GM19351 (cell line): ENCODE results near the gene USP3.

Experiments used
- ATAC-seq: cut with Tn5 transposase; IDR thresholded peaks from one replicate; pipeline ENCODE4 v1.9.1; 2021; ENCODE audit warnings: mild to moderate bottlenecking, moderate library complexity; ENCODE audit not compliant: unreplicated experiment

USP3 gene

GRCh38 chr15:63504247-63504978 lies at the start of gene USP3:
USP3 (plus strand) TSS chr15:63504593; CDS start chr15:63504740, 147 bp downstream.
- ATAC-seq, result peak; percentile 47

DNA sequence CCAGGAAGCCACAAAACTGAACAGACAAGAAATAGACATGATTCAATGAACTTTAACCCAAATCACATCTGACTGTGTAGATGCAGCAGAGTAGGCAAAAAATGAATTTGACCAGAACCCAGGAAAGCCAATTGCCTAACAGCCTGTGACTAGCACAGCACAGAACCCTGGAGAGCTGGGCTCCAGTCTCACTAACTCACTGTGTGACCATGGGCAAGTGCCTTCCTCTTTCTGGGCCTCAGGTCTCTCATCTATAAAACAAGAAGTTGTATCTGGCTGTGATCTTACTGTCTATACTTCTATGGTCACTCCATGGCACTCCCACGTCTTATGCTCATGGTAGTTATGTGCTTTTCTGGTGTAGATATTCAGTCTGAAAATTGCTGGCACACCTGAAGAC lies 48.1 kb upstream of the USP3 start:
- no peak for ATAC-seq

- no peak for ATAC-seq
These were observed 47.0 kb upstream of the USP3 start for GRCh38 chr15:63457379-63457778.

DNA sequence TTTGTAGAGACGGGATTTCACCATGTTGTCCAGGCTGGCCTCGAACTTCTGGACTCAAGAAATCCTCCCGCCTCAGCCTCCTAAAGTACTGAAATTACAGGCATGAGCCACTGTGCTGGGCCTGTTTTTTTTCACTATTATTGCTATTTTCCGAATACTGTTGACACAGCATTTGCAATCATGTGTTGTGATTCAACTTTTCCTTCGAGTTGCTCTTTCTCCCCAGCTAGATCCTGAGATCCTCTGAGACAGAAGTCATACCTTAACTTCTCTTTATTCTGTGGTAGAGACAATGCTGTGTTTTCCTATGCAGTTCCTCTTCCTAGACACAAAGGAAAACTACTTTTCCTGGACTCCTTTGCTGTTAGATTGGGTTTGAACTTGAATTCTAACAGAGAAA lies 46.4 kb upstream of the USP3 start:
- no peak for ATAC-seq

GRCh38 chr15:63458794-63459395 lies 45.5 kb upstream of the USP3 start:
- no peak for ATAC-seq

GRCh38 chr15:63460210-63461155 lies 43.9 kb upstream of the USP3 start:
- no peak for ATAC-seq

GRCh38 chr15:63461230-63461985 lies 43.0 kb upstream of the USP3 start:
- ATAC-seq, result no peak

DNA sequence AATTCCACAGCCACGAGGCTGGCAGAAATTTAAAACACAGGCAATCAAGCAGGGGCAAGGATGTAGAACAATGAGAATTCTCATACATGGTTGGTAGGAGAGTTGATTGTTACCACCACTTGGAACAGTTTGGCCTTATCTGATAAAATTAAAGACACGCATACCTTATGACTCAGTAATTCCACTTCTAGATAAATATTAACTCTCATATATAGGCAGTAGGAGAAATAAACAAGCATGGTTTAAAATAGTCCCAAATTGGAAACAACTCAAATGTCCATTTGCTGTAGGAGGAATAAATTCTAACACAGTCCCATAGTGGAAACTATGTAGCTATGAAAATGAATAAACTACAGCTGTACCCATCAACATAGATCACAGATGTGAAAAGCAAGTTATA lies 42.3 kb upstream of the USP3 start:
- no peak for ATAC-seq

- ATAC-seq, result no peak
These were observed 41.4 kb upstream of the USP3 start for GRCh38 chr15:63463036-63463435.

GRCh38 chr15:63463793-63464192 lies 40.6 kb upstream of the USP3 start:
- ATAC-seq, result no peak

DNA sequence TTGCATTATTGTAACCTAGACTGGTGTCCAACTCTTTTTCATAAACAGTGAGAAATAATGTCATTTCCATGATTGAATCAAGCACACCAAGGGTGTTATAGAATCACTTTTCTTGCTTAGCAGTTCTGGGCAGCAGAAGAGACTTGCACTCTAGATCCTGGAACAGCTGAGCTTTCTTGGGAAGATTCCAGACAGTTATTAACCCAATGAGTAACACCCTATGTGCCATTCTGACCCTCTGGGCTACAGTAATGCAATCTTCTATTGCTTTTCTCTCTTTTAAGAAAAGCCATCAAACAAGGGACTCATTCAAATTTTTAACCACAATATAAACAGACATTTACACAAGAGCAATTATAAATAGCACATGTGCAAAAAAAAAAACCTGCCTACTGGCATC lies 39.3 kb upstream of the USP3 start:
- no peak for ATAC-seq

GRCh38 chr15:63466378-63467192 lies 37.8 kb upstream of the USP3 start:
- ATAC-seq, result peak; percentile 68

DNA sequence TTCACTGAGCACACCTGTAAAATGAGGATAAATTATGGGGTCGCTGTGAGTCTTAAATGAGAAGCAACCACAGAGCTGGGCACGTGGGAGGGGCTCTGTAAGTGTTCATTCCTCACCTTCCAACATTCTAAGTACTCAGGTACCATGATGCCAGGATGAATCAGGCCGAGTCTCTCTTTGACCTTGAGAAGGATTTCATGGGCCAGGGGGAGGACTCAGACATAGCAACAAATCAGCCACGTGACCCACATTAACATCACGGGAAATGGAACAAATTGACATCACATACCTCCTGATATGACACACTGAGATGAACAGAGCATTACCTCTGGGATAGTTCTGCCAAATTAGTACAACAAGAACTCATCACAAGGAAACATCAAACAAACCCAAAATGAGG lies 35.2 kb upstream of the USP3 start:
- no peak for ATAC-seq

DNA sequence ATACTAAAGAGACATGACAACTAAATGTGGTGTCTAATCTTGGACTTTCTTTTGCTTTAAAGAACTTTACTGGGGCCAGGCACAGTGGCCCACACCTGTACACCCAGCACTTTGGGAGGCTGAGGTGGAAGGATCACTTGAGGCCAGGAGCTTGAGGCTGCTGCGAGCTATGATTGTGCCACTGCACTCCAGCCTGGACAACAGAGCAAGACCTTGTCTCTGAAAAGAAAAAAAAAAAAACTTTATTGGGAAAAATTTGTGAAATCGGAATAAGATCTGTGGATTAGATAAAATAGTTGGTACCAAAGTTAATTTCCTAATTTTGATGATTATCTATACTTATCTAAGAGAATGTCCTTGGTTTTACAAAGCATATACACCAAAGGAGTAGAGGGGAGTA lies 34.4 kb upstream of the USP3 start:
- no peak for ATAC-seq

GRCh38 chr15:63473007-63473748 lies 31.2 kb upstream of the USP3 start:
- ATAC-seq, result peak; percentile 40

DNA sequence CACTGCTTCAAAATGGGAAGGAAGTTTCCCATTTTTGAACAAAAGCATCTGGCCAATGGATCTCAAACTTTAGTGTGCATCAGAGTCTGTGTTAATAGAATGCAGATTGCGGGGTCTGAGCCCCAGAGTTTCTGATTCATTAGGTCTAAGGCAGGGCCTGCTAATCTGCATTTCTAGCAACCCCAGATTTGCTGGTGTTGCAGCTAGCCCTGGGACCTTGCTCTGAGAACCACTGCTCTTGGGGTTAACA lies 30.7 kb upstream of the USP3 start:
- ATAC-seq, result peak; percentile 17

- ATAC-seq, result peak; percentile 60
These were observed 30.2 kb upstream of the USP3 start for GRCh38 chr15:63473999-63474809.

GRCh38 chr15:63474810-63475316 lies 29.5 kb upstream of the USP3 start:
- peak; percentile 64 for ATAC-seq

- no peak for ATAC-seq
These were observed 28.7 kb upstream of the USP3 start for GRCh38 chr15:63475707-63476106.
